GM12878 (cell line): ENCODE results near the gene CLDN7. TPM values are rescaled to one million over a fixed set of nuclear protein-coding genes. Genes with fewer than 3 reads are reported as not detected.

ENCODE experiments used
- ATAC-seq: fragments of 200-7000 bp; cut with Tn5 transposase; 3 replicates; pipeline ENCODE4 v1.9.1; 2020; ENCODE audit warnings: mild to moderate bottlenecking, moderate library complexity
- BruUV-seq: library from RNA; stranded (reverse); fragments of 400-500 nt; replicated peaks from 2 replicates; lab custom pipeline; 2021; lab: Mats Ljungman, UMichigan
- CTCF ChIA-PET: fragments of 300-600 bp; sonication (Branson Sonifier 250); formaldehyde crosslinking; extraction: SDS; loops from one replicate; lab custom pipeline; 2021; ENCODE audit warnings: inconsistent platforms; lab: Yijun Ruan, JAX
- POLR2A ChIA-PET: fragments of 350-600 bp; formaldehyde crosslinking; extraction: SDS; loops from one replicate; lab custom pipeline; 2021; ENCODE audit warnings: inconsistent platforms; lab: Charles Lee
- RAD21 ChIA-PET: fragments of 300-600 bp; sonication (Branson Sonifier 250); formaldehyde crosslinking; loops from one replicate; lab custom pipeline; 2023; ENCODE audit warnings: antibody characterized with exemption; ENCODE audit not compliant: unreplicated experiment; lab: Charles Lee
- SMC1A ChIA-PET: fragments of 300-600 bp; sonication (Branson Sonifier 250); formaldehyde crosslinking; loops from one replicate; lab custom pipeline; 2023; ENCODE audit not compliant: unreplicated experiment, uncharacterized antibody; lab: Charles Lee
- DNase-seq: peaks from one replicate; pipeline ENCODE4 v3.0.0-alpha.2; 2011; ENCODE audit warnings: low read depth, low spot score
- FAIRE-seq: peaks from 3 replicates; lab custom pipeline; 2011; peaks lifted over from hg19 to GRCh38; lab: Jason Lieb, UNC
- H2AFZ ChIP-seq: 2 replicates; pipeline ENCODE4 v1.6.0; 2011; ENCODE audit warnings: low read depth, low read length, control low read depth; ENCODE audit not compliant: control insufficient read depth
- H3K27ac ChIP-seq: 2 replicates; pipeline ENCODE4 v1.5.1; 2011; ENCODE audit warnings: control low read depth; ENCODE audit not compliant: control insufficient read depth, insufficient read depth
- H3K27me3 ChIP-seq, 2 experiments: replicated peaks in 1 of 2; 2 replicates each; pipeline versions ENCODE4 v1.6.0 to v1.6.1; 2011; ENCODE audit warnings: low read length in 1 of 2; ENCODE audit not compliant: control insufficient read depth in 2 of 2, insufficient read depth in 2 of 2
- H3K36me3 ChIP-seq, 2 experiments: 2 replicates each; pipeline ENCODE4 v1.5.1; 2011; ENCODE audit warnings: low read length in 1 of 2; ENCODE audit not compliant: control insufficient read depth in 2 of 2, insufficient read depth in 2 of 2
- H3K4me1 ChIP-seq: 2 replicates; pipeline ENCODE4 v1.6.1; 2011; ENCODE audit warnings: mild to moderate bottlenecking, low read length, moderate library complexity, mixed read lengths; ENCODE audit not compliant: control insufficient read depth, insufficient read depth
- H3K4me2 ChIP-seq: 2 replicates; pipeline ENCODE4 v1.6.0; 2011; ENCODE audit warnings: control low read depth; ENCODE audit not compliant: control insufficient read depth, insufficient read depth
- H3K4me3 ChIP-seq: fragments of 200-600 bp; sonication (generic); 2 replicates; pipeline ENCODE4 v1.5.1; 2016
- H3K79me2 ChIP-seq: 2 replicates; pipeline ENCODE4 v1.6.0; 2011; ENCODE audit warnings: low read length; ENCODE audit not compliant: control insufficient read depth, insufficient read depth
- H3K9ac ChIP-seq: 2 replicates; pipeline ENCODE4 v1.8.0; 2011; ENCODE audit warnings: low read length, control low read depth, mixed read lengths; ENCODE audit not compliant: control insufficient read depth, insufficient read depth
- H3K9me3 ChIP-seq: replicated peaks from 3 replicates; pipeline ENCODE4 v1.5.1; 2011; ENCODE audit warnings: mild to moderate bottlenecking, low read length; ENCODE audit not compliant: control insufficient read depth, insufficient read depth
- H4K20me1 ChIP-seq: 2 replicates; pipeline ENCODE4 v1.6.0; 2011; ENCODE audit not compliant: control insufficient read depth, insufficient read depth
- ATF2 ChIP-seq: IDR thresholded peaks from 2 replicates; pipeline ENCODE4 v1.6.1; 2012; ENCODE audit warnings: low read length, inconsistent platforms
- BCL3 ChIP-seq: IDR thresholded peaks from 2 replicates; pipeline ENCODE4 v1.6.1; 2011; ENCODE audit warnings: borderline replicate concordance, low read depth, mild to moderate bottlenecking, moderate library complexity, low read length; ENCODE audit not compliant: insufficient read depth, poor library complexity, severe bottlenecking
- BRCA1 ChIP-seq: IDR thresholded peaks from 2 replicates; pipeline ENCODE4 v1.6.1; 2011; ENCODE audit warnings: low read depth, low read length, improper control_type of control experiment
- CBX5 ChIP-seq: sonication (generic); IDR thresholded peaks from 2 replicates; pipeline ENCODE4 v1.6.1; 2016; ENCODE audit warnings: low read depth, moderate library complexity, mild to moderate bottlenecking, inconsistent platforms
- CTCF ChIP-seq, 3 experiments: IDR thresholded peaks in 2 of 3; conservative IDR thresholded peaks in 1 of 3; 2 replicates each; pipeline ENCODE4 v1.5.1; 2011; ENCODE audit warnings: low read depth in 3 of 3, low read length in 3 of 3, mild to moderate bottlenecking in 3 of 3, control low read depth in 2 of 3, moderate library complexity in 2 of 3, inconsistent platforms in 1 of 3, mixed read lengths in 1 of 3; ENCODE audit not compliant: control insufficient read depth in 2 of 3, insufficient read depth in 1 of 3; ENCODE audit errors: extremely low read depth in 1 of 3
- DPF2 ChIP-seq: fragments of 450-650 bp; IDR thresholded peaks from 2 replicates; pipeline ENCODE4 v1.6.1; 2017; ENCODE audit warnings: mild to moderate bottlenecking
- HCFC1 ChIP-seq: fragments of 150-350 bp; IDR thresholded peaks from 2 replicates; pipeline ENCODE4 v1.6.1; 2014; ENCODE audit warnings: low read length
- HDAC2 ChIP-seq: fragments of 200-600 bp; sonication (generic); IDR thresholded peaks from 2 replicates; pipeline ENCODE4 v1.6.1; 2017
- IKZF1 ChIP-seq: fragments of 450-650 bp; conservative IDR thresholded peaks from 2 replicates; pipeline ENCODE4 v1.6.1; 2017; ENCODE audit warnings: antibody characterized with exemption, mild to moderate bottlenecking
- JUNB ChIP-seq: IDR thresholded peaks from 2 replicates; pipeline ENCODE4 v1.6.1; 2016; ENCODE audit warnings: antibody characterized with exemption, mild to moderate bottlenecking
- JUND ChIP-seq: IDR thresholded peaks from 2 replicates; pipeline ENCODE4 v1.6.1; 2012; ENCODE audit warnings: low read depth, mild to moderate bottlenecking, low read length, improper control_type of control experiment, moderate library complexity
- PML ChIP-seq: IDR thresholded peaks from 2 replicates; pipeline ENCODE4 v1.6.1; 2012; ENCODE audit warnings: low read length, inconsistent platforms
- RELA ChIP-seq: fragments of 450-650 bp; IDR thresholded peaks from 2 replicates; pipeline ENCODE4 v1.8.0; 2014; ENCODE audit warnings: borderline replicate concordance; ENCODE audit not compliant: partially characterized antibody
- SUZ12 ChIP-seq: fragments of 200-600 bp; sonication (generic); IDR thresholded peaks from one replicate; pipeline ENCODE4 v1.6.1; 2018; ENCODE audit warnings: antibody characterized with exemption, mild to moderate bottlenecking; ENCODE audit not compliant: unreplicated experiment
- TCF3 ChIP-seq: IDR thresholded peaks from 2 replicates; pipeline ENCODE4 v1.6.1; 2012; ENCODE audit warnings: low read depth, mild to moderate bottlenecking, low read length, borderline replicate concordance; ENCODE audit not compliant: insufficient read depth
- whole genome bisulfite sequencing: methylation state at CpG from one replicate; pipeline ENCODE4 v1.1.6; 2016; ENCODE audit warnings: low lambda C conversion rate; ENCODE audit not compliant: insufficient replicate concordance, insufficient coverage; ENCODE audit errors: missing lambda C conversion rate; 5-methylcytosine and 5-hydroxymethylcytosine counted together
- in situ Hi-C: fragments of 300-500 bp; cut with MboI; formaldehyde crosslinking; loops from 9 replicates; pipeline ENCODE4 v1.14.3; 2018; ENCODE audit warnings: mixed read lengths
- intact Hi-C: fragments of 100-400 bp; cut with micrococcal nuclease; formaldehyde crosslinking; loops from one replicate; pipeline ENCODE4 v1.14.2; 2022; ENCODE audit not compliant: unreplicated experiment
- polyA plus RNA-seq, 11 experiments: library from polyadenylated mRNA; depleted of rRNA in 4 of 11; unstranded in 6 of 11; stranded (reverse) in 5 of 11; fragments of >200 nt; fragmentation: Nextera tagmentation in 4 of 11; fragmentation: Illumina TruSeq in 1 of 11; extraction: Ambion mirVana in 4 of 11; extraction: Trizol in 1 of 11; gene quantifications; 1 replicate in 1 of 11; 2 replicates in 10 of 11; pipeline versions ENCODE4 v1.2.1 to v1.2.3, GENCODE V29; 2011 to 2016; ENCODE audit warnings: inconsistent platforms in 2 of 11, missing spikeins in 2 of 11, low read depth in 1 of 11
- total RNA-seq, 4 experiments: library from RNA; depleted of rRNA in 3 of 4; stranded (reverse); fragments of >200 nt in 3 of 4; fragmentation: Illumina TruSeq in 1 of 4; extraction: Trizol in 1 of 4; gene quantifications; 2 replicates each; pipeline versions ENCODE4 v1.2.1 to v1.2.3, GENCODE V29; 2013 to 2021

CLDN7 gene
- total and polyA plus RNA-seq, 10 of the 15 experiments (the other 5 are each of a cell fraction or from before 2014, with no cell fraction given): 0.19 to 1.3 (median 0.36) TPM; not detected in 5

DNA sequence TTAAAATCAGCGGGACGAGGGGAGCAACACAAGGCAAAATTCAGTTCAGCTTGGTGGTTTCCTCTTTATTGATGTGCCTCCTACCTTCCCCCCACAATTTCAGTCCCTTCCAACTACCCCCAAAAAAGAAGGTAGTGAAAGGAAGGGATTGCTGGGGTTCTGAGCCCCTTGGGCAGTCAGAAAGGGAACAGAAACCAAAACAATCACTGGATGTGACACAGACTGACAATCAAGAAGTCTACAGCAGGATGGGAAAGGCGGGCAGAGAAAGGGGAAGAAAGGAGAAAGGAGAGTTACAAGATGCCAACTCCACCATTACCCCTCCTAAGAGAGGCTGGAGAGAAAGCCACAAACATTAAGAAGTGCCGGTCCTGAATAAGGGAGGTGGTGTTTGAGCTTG is 21.9 kb downstream of the CLDN7 start (continued):
- no peak for TF ChIP-seq CTCF (IDR thresholded peaks at IDR 0.05 in 2 of 3, conservative IDR thresholded peaks at IDR 0.05 in 1 of 3; ENCODE audit: control insufficient read depth in 2 of 3, extremely low read depth in 1 of 3, insufficient read depth in 1 of 3, low read depth in 3 of 3, low read length in 3 of 3)

DNA sequence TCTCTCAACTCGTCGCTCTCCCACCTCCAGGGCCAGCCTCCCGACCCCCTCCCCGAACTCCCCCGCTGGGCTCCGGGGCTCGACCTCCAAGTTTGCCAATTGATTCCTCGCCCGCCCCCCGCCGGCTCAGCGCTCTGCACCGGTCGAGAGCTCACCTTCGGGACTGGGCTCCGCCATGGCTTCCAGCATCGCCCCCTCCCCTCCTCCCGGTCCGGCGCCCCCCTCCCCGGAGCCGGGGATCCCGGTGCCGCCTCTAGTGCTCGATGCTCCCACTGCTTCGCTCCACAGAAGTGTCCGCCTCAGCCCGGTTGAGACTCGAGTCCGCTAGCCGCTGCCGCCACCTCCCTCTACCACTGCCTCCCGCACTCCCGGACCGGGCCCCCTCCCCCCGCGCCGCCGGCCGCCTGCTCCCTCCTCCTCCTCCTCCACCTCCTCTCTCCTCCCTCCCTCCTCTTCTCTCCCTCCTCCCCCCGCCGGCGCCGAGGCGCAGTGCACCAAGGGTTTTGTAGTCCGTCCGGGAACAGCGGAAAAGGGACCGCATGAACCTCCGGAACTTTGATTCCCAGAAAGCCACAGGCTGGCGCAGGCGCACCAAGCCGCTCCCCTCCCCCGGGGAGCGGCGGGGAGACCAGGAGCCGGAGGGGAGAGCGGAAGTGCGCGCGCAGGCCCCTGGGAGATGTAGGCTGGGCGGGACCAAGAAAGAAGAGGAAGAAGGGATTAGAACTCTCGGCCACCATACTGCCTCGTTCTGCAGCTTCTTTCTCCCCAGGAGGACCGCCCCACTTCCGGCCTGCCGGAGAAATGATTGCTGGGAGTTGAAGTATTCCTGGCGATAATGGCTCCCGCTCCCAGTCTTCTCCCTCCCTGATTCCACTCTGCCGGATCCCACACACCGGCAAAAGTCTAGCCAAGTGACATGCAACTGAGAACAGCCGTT is 22.9 kb downstream of the CLDN7 start, which contains the start of gene PHF23:
PHF23 (minus strand) TSS at position 367 of the 937 bp plus-strand sequence; CDS start at position 189, 178 bp downstream.
- H3K4me3 ChIP-seq: peak within 1 kb of the TSS; percentile 96
- H3K4me2 ChIP-seq: peak within 1 kb of the TSS; percentile 94
- BruUV-seq: no TSS peak
- 1% methylated on average over 22 of the region's 72 CpGs for WGBS
- intact Hi-C loops (loop anchor here (2.0 to 5.0 kb wide), 2 partner anchors 25 to 68 kb away; partner anchors contain the start of gene EIF5A), in situ Hi-C loops (no loop called here)
- ChIA-PET POLR2A (interaction anchor here (0.8 to 7.3 kb wide), 5 partner anchors 11 to 29 kb away, joined by 3 to 99 read pairs (median 22); partner anchors contain the start of genes ACADVL, CTDNEP1, DLG4 and ELP5), SMC1A (interaction anchor here (0.8 to 4.3 kb wide), 4 partner anchors 10 to 20 kb away, joined by 3 to 26 read pairs (median 4); partner anchors contain the start of genes ACADVL, CTDNEP1, DLG4 and ELP5), CTCF (interaction anchor here (0.6 to 6.0 kb wide), 6 partner anchors 10 to 449 kb away, joined by 3 to 70 read pairs (median 4); partner anchors contain the start of genes ACADVL, DLG4 and WRAP53), RAD21 (interaction anchor here (1.2 to 6.3 kb wide), 3 partner anchors 10 to 19 kb away, joined by 5 to 51 read pairs (median 5); partner anchors contain the start of genes ACADVL, CTDNEP1, DLG4 and ELP5)
- H3K36me3 ChIP-seq: peaks cover 12 to 18% of the 10 kb centered on the region in 2 experiments
- H2AFZ ChIP-seq: peak within 1 kb of the TSS; percentile 52; the same call in 1 of the 2 replicates
- peak; percentile 93 for FAIRE-seq
- H3K9ac ChIP-seq: peak within 1 kb of the TSS; percentile 95
- H3K9me3 ChIP-seq: no peaks in the 10 kb centered on the region
- peak within 1 kb of the TSS; percentile 87 for H3K27ac ChIP-seq
- H4K20me1 ChIP-seq: no peaks in the 10 kb centered on the region
- peaks cover 49% of the 10 kb centered on the region for H3K79me2 ChIP-seq
- peak; percentile 69 for ATAC-seq
- peak; percentile 97 for DNase-seq
- H3K27me3 ChIP-seq: no peaks in the 10 kb centered on the region
- H3K4me1 ChIP-seq: peaks cover 29% of the 10 kb centered on the region
- TF ChIP-seq BRCA1 (no peak), HCFC1 (peak; percentile 95), CBX5 (no peak), BCL3 (peak; percentile 30), TCF3 (no peak), HDAC2 (no peak), ATF2 (no peak), PML (no peak; the same call in 1 of the 2 replicates), SUZ12 (no peak), JUNB (no peak), RELA (peak; percentile 71), IKZF1 (peak; percentile 100), JUND (no peak), DPF2 (no peak)
